HCT116 (cell line): ENCODE data around the gene UCP2. TPM values are rescaled to one million over a fixed set of nuclear protein-coding genes. Genes with fewer than 3 reads are reported as not detected.

Experiments
- ATAC-seq: fragments of 200-7000 bp; cut with Tn5 transposase; 2 replicates; pipeline ENCODE4 v1.9.1; 2020; ENCODE audit warnings: mild to moderate bottlenecking, moderate library complexity
- BruUV-seq: library from RNA; stranded (reverse); fragments of 400-500 nt; replicated peaks from 2 replicates; lab custom pipeline; 2021; lab: Mats Ljungman, UMichigan
- CTCF ChIA-PET: fragments of 300-600 bp; sonication (Branson Sonifier 250); formaldehyde crosslinking; loops from one replicate; lab custom pipeline; 2021; ENCODE audit warnings: antibody characterized with exemption; lab: Charles Lee
- POLR2A ChIA-PET: fragments of 300-600, 350-600 bp; sonication (Branson Sonifier 250); formaldehyde crosslinking; loops from one replicate; lab custom pipeline; 2021; ENCODE audit warnings: antibody characterized with exemption; lab: Charles Lee
- RAD21 ChIA-PET, 2 experiments: fragments of 300-600 bp; sonication (Branson Sonifier 250); formaldehyde crosslinking; loops; one replicate each; lab custom pipeline; 2023; ENCODE audit warnings: low total read pairs in 2 of 2; ENCODE audit not compliant: uncharacterized antibody in 2 of 2, unreplicated experiment in 2 of 2, low non-redundant PET in 1 of 2; lab: Charles Lee
- DNase-seq: peaks from one replicate; pipeline ENCODE4 v3.0.0-alpha.2; 2010; ENCODE audit warnings: low read depth, low spot score
- H2AFZ ChIP-seq: fragments of 200-600 bp; shearing (Covaris generic), sonication (generic); 2 replicates; pipeline ENCODE4 v1.6.1; 2017; ENCODE audit warnings: low read depth, mixed run types, mixed read lengths, antibody characterized with exemption, low read length; ENCODE audit not compliant: poor library complexity, severe bottlenecking
- H3K27ac ChIP-seq: 2 replicates; pipeline ENCODE4 v1.5.1; 2012; ENCODE audit warnings: low read depth, low read length
- H3K27me3 ChIP-seq: fragments of 200-600 bp; sonication (generic); 2 replicates; pipeline ENCODE4 v1.6.1; 2016; ENCODE audit warnings: mixed run types, low read length, mixed read lengths; ENCODE audit not compliant: insufficient read depth
- H3K36me3 ChIP-seq, 2 experiments: fragments of 200-500 bp in 1 of 2; fragments of 200-600 bp in 1 of 2; sonication (Bioruptor generic) in 1 of 2; sonication (generic) in 1 of 2; 2 replicates each; pipeline versions ENCODE4 v1.5.1 to v1.6.1; 2014 to 2016; ENCODE audit warnings: low read length in 2 of 2, inconsistent platforms in 1 of 2, mixed read lengths in 1 of 2, mixed run types in 1 of 2; ENCODE audit not compliant: insufficient read depth in 2 of 2, control insufficient read depth in 1 of 2
- H3K4me1 ChIP-seq, 2 experiments: fragments of 200-600 bp in 1 of 2; sonication (generic) in 1 of 2; 2 replicates each; pipeline versions ENCODE4 v1.5.1 to v1.6.1; 2012 to 2017; ENCODE audit warnings: low read length in 2 of 2, inconsistent platforms in 1 of 2, mild to moderate bottlenecking in 1 of 2, mixed read lengths in 1 of 2, mixed run types in 1 of 2, moderate library complexity in 1 of 2; ENCODE audit not compliant: insufficient read depth in 2 of 2, control insufficient read depth in 1 of 2
- H3K4me2 ChIP-seq: fragments of 200-600 bp; sonication (generic); 2 replicates; pipeline ENCODE4 v1.6.1; 2017; ENCODE audit warnings: mixed run types, low read length, mixed read lengths
- H3K4me3 ChIP-seq, 2 experiments: fragments of 200-600 bp in 1 of 2; sonication (generic) in 1 of 2; replicated peaks in 1 of 2; 2 replicates each; pipeline ENCODE4 v1.5.1; 2011 to 2016; ENCODE audit warnings: low read length in 2 of 2, control low read depth in 1 of 2, low read depth in 1 of 2, mild to moderate bottlenecking in 1 of 2, mixed read lengths in 1 of 2, mixed run types in 1 of 2
- H3K79me2 ChIP-seq: fragments of 200-600 bp; sonication (generic); 2 replicates; pipeline ENCODE4 v1.6.1; 2017; ENCODE audit warnings: mild to moderate bottlenecking, mixed run types, low read length, moderate library complexity, mixed read lengths; ENCODE audit not compliant: insufficient read depth
- H3K9ac ChIP-seq: fragments of 200-600 bp; sonication (generic); 2 replicates; pipeline ENCODE4 v1.6.1; 2016; ENCODE audit warnings: low read length, mixed read lengths
- H3K9me2 ChIP-seq: fragments of 200-600 bp; sonication (generic), shearing (Covaris generic); 2 replicates; pipeline ENCODE4 v1.6.1; 2017; ENCODE audit warnings: mixed run types, mild to moderate bottlenecking, moderate library complexity; ENCODE audit not compliant: insufficient read depth
- H3K9me3 ChIP-seq, 2 experiments: fragments of 200-500 bp in 1 of 2; fragments of 200-600 bp in 1 of 2; sonication (Bioruptor generic) in 1 of 2; sonication (generic) in 1 of 2; 2 replicates each; pipeline ENCODE4 v1.6.1; 2014 to 2017; ENCODE audit warnings: low read length in 2 of 2, mixed read lengths in 2 of 2, inconsistent platforms in 1 of 2, low read depth in 1 of 2, mild to moderate bottlenecking in 1 of 2, mixed run types in 1 of 2, moderate library complexity in 1 of 2; ENCODE audit not compliant: control insufficient read depth in 1 of 2, insufficient read depth in 1 of 2
- H4K20me1 ChIP-seq: fragments of 200-600 bp; sonication (generic), shearing (Covaris generic); 2 replicates; pipeline ENCODE4 v1.6.1; 2017; ENCODE audit warnings: mixed run types, mild to moderate bottlenecking, moderate library complexity; ENCODE audit not compliant: insufficient read depth
- ATF3 ChIP-seq: IDR thresholded peaks from 2 replicates; pipeline ENCODE4 v1.6.1; 2012
- CBX3 ChIP-seq: IDR thresholded peaks from 2 replicates; pipeline ENCODE4 v1.6.1; 2012; ENCODE audit warnings: low read depth
- ELF1 ChIP-seq: IDR thresholded peaks from 2 replicates; pipeline ENCODE4 v1.6.1; 2012; ENCODE audit warnings: low read depth, borderline replicate concordance
- EZH2 ChIP-seq: fragments of 200-600 bp; sonication (generic); IDR thresholded peaks from 2 replicates; pipeline ENCODE4 v1.6.1; 2017; ENCODE audit warnings: antibody characterized with exemption, mixed run types
- EZH2phosphoT487 ChIP-seq: fragments of 200-600 bp; IDR thresholded peaks from 2 replicates; pipeline ENCODE4 v1.6.1; 2018; ENCODE audit warnings: antibody characterized with exemption, borderline replicate concordance
- FOSL1 ChIP-seq: IDR thresholded peaks from 2 replicates; pipeline ENCODE4 v1.6.1; 2012; ENCODE audit warnings: low read depth
- JUND ChIP-seq: IDR thresholded peaks from 2 replicates; pipeline ENCODE4 v1.6.1; 2012
- POLR2A ChIP-seq: IDR thresholded peaks from 2 replicates; pipeline ENCODE4 v1.7.0; 2011; ENCODE audit warnings: borderline replicate concordance; ENCODE audit not compliant: insufficient read depth, insufficient read length; ENCODE audit errors: extremely low read depth
- RAD21 ChIP-seq: IDR thresholded peaks from 2 replicates; pipeline ENCODE4 v1.6.1; 2012; ENCODE audit warnings: low read depth, mild to moderate bottlenecking
- SIN3A ChIP-seq: IDR thresholded peaks from 2 replicates; pipeline ENCODE4 v1.6.1; 2012; ENCODE audit warnings: low read depth
- SP1 ChIP-seq: IDR thresholded peaks from 2 replicates; pipeline ENCODE4 v1.6.1; 2012; ENCODE audit warnings: low read depth
- SRF ChIP-seq: IDR thresholded peaks from 2 replicates; pipeline ENCODE4 v1.6.1; 2012; ENCODE audit warnings: low read depth
- YY1 ChIP-seq: IDR thresholded peaks from 2 replicates; pipeline ENCODE4 v1.6.1; 2011; ENCODE audit warnings: low read length, low read depth, moderate library complexity, mild to moderate bottlenecking; ENCODE audit not compliant: insufficient replicate concordance; ENCODE audit errors: extremely low read depth
- ZBTB33 ChIP-seq: IDR thresholded peaks from 2 replicates; pipeline ENCODE4 v1.6.1; 2011; ENCODE audit warnings: mild to moderate bottlenecking, low read length, moderate library complexity; ENCODE audit not compliant: insufficient replicate concordance; ENCODE audit errors: extremely low read depth
- ZFX ChIP-seq: fragments of 450-650 bp; IDR thresholded peaks from 2 replicates; pipeline ENCODE4 v1.6.1; 2017
- intact Hi-C: fragments of 100-400 bp; cut with micrococcal nuclease; formaldehyde crosslinking; loops from 2 replicates; pipeline ENCODE4 v1.10.0; 2022
- total RNA-seq: library from RNA; stranded (reverse); gene quantifications from one replicate; pipeline ENCODE4 v1.2.1, GENCODE V29; 2021; ENCODE audit not compliant: unreplicated experiment
- TF ChIP-seq, protein P1 (sequence below): IDR thresholded peaks from 2 replicates; pipeline ENCODE4 v1.6.1; 2012
- TF ChIP-seq, protein P2 (sequence below): IDR thresholded peaks from 2 replicates; pipeline ENCODE4 v1.6.1; 2012; ENCODE audit warnings: low read depth

UCP2 gene
- total RNA-seq, 1 experiment from 2014 or later = 20.4 TPM

- Histone ChIP-seq H2AFZ (no peak overlapping the region), H3K9ac (no peak overlapping the region), H3K4me2 (no peak overlapping the region), H3K4me3 (no peak overlapping the region), H3K4me1 (no peaks in the 10 kb centered on the region), H3K27ac (no peak overlapping the region), H3K9me3 (no peaks in the 10 kb centered on the region), H3K27me3 (no peaks in the 10 kb centered on the region), H3K36me3 (no peaks in the 10 kb centered on the region), H4K20me1 (no peaks in the 10 kb centered on the region), H3K79me2 (no peaks in the 10 kb centered on the region), H3K9me2 (no peaks in the 10 kb centered on the region)
- intact Hi-C loops = no loop called here
- ChIA-PET RAD21 (no interaction called here), POLR2A (no interaction called here), CTCF (no interaction called here)
- no TSS peak for BruUV-seq
- no peak for DNase-seq
- TF ChIP-seq EZH2 (no peak), ZFX (no peak), POLR2A (no peak), ZBTB33 (no peak), CBX3 (no peak), ELF1 (no peak), FOSL1 (no peak), EZH2phosphoT487 (no peak), ATF3 (no peak), SP1 (no peak), YY1 (no peak), RAD21 (no peak), JUND (no peak), SRF (no peak), SIN3A (no peak)
- TF ChIP-seq, protein P1, sequence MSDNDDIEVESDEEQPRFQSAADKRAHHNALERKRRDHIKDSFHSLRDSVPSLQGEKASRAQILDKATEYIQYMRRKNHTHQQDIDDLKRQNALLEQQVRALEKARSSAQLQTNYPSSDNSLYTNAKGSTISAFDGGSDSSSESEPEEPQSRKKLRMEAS = no peak
- TF ChIP-seq, protein P2, sequence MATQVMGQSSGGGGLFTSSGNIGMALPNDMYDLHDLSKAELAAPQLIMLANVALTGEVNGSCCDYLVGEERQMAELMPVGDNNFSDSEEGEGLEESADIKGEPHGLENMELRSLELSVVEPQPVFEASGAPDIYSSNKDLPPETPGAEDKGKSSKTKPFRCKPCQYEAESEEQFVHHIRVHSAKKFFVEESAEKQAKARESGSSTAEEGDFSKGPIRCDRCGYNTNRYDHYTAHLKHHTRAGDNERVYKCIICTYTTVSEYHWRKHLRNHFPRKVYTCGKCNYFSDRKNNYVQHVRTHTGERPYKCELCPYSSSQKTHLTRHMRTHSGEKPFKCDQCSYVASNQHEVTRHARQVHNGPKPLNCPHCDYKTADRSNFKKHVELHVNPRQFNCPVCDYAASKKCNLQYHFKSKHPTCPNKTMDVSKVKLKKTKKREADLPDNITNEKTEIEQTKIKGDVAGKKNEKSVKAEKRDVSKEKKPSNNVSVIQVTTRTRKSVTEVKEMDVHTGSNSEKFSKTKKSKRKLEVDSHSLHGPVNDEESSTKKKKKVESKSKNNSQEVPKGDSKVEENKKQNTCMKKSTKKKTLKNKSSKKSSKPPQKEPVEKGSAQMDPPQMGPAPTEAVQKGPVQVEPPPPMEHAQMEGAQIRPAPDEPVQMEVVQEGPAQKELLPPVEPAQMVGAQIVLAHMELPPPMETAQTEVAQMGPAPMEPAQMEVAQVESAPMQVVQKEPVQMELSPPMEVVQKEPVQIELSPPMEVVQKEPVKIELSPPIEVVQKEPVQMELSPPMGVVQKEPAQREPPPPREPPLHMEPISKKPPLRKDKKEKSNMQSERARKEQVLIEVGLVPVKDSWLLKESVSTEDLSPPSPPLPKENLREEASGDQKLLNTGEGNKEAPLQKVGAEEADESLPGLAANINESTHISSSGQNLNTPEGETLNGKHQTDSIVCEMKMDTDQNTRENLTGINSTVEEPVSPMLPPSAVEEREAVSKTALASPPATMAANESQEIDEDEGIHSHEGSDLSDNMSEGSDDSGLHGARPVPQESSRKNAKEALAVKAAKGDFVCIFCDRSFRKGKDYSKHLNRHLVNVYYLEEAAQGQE = no peak
- no peak for ATAC-seq
Measured at GRCh38 chr11:74000307-74001133, 17.9 kb upstream of the UCP2 start.
